WTC11 (cell line): ENCODE data around the gene PRR33.

Experiments used
- ATF2 ChIP-seq: sonication (generic); formaldehyde crosslinking; IDR thresholded peaks from 2 replicates; pipeline ENCODE4 v1.8.1; 2022; ENCODE audit warnings: low read depth, missing genetic modification reagents, borderline replicate concordance
- CTCF ChIP-seq: fragments of 200-600 bp; IDR thresholded peaks from 2 replicates; pipeline ENCODE4 v1.8.0; 2022; ENCODE audit warnings: antibody characterized with exemption
- E2F4 ChIP-seq: sonication (generic); formaldehyde crosslinking; IDR thresholded peaks from 2 replicates; pipeline ENCODE4 v1.8.1; 2022; ENCODE audit warnings: low read depth, mild to moderate bottlenecking, moderate library complexity, missing genetic modification reagents, borderline replicate concordance
- NR2C2 ChIP-seq: sonication (generic); formaldehyde crosslinking; IDR thresholded peaks from 2 replicates; pipeline ENCODE4 v1.8.0; 2022; ENCODE audit warnings: mild to moderate bottlenecking, missing genetic modification reagents
- SP1 ChIP-seq: sonication (generic); formaldehyde crosslinking; conservative IDR thresholded peaks from 2 replicates; pipeline ENCODE4 v1.8.1; 2022; ENCODE audit warnings: missing genetic modification reagents
- USF2 ChIP-seq: sonication (generic); formaldehyde crosslinking; IDR thresholded peaks from 2 replicates; pipeline ENCODE4 v1.8.1; 2023; ENCODE audit warnings: mild to moderate bottlenecking, missing genetic modification reagents, moderate library complexity
- ZBTB21 ChIP-seq: sonication (generic); formaldehyde crosslinking; IDR thresholded peaks from 2 replicates; pipeline ENCODE4 v1.8.1; 2023; ENCODE audit warnings: mild to moderate bottlenecking, missing genetic modification reagents, borderline replicate concordance
- TF ChIP-seq, protein P1 (sequence below): sonication (generic); formaldehyde crosslinking; IDR thresholded peaks from 2 replicates; pipeline ENCODE4 v1.8.1; 2022; ENCODE audit warnings: mild to moderate bottlenecking, missing genetic modification reagents, moderate library complexity, borderline replicate concordance

DNA sequence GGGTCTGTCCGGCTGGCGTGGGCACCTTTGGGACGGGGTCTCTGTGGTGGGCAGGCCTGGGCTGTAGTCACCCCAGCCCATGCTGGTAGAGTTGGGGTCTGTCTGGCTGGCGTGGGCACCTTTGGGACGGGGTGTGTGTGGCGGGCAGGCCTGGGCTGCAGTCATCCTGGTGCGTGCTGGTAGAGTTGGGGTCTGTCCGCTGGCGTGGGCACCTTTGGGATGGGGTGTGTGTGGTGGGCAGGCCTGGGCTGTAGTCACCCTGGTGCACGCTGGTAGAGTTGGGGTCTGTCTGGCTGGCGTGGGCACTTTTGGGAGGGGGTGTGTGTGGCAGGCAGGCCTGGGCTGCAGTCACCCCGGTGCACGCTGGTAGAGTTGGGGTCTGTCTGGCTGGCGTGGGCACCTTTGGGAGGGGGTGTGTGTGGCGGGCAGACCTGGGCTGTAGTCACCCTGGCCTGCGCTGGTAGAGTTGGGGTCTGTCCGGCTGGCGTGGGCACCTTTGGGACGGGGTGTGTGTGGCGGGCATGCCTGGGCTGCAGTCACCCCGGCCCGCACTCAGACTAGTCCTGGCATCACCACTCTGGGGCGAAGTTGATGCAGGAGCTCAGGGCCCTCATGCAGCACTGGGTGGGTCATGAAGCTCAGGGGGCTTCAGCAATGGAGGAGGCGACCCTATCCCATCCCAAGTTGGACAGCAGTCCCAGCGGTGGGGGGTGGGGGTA lies 19.3 kb downstream of the PRR33 start:
- no peak for TF ChIP-seq ZBTB21 (CRISPR knock-in tag)
- no peak for TF ChIP-seq CTCF
- TF ChIP-seq E2F4 (CRISPR knock-in tag), result no peak
- TF ChIP-seq SP1 (CRISPR knock-in tag), result no peak
- TF ChIP-seq USF2, result no peak
- TF ChIP-seq, protein P1, sequence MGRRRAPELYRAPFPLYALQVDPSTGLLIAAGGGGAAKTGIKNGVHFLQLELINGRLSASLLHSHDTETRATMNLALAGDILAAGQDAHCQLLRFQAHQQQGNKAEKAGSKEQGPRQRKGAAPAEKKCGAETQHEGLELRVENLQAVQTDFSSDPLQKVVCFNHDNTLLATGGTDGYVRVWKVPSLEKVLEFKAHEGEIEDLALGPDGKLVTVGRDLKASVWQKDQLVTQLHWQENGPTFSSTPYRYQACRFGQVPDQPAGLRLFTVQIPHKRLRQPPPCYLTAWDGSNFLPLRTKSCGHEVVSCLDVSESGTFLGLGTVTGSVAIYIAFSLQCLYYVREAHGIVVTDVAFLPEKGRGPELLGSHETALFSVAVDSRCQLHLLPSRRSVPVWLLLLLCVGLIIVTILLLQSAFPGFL, result no peak
- TF ChIP-seq ATF2, result no peak
- no peak for TF ChIP-seq NR2C2
